HUES6 (cell line): Measurements from ENCODE around the gene OSGIN1.

Experiments used
- H3K27ac ChIP-seq: 2 replicates; pipeline ENCODE4 v1.7.0; 2013; ENCODE audit warnings: low read depth, mild to moderate bottlenecking, low read length, inconsistent platforms
- H3K27me3 ChIP-seq: 2 replicates; pipeline ENCODE4 v1.6.1; 2013; ENCODE audit warnings: low read length; ENCODE audit not compliant: control insufficient read depth, insufficient read depth
- H3K36me3 ChIP-seq: 2 replicates; pipeline ENCODE4 v1.6.1; 2013; ENCODE audit warnings: low read length; ENCODE audit not compliant: control insufficient read depth, insufficient read depth
- H3K4me1 ChIP-seq: 2 replicates; pipeline ENCODE4 v1.6.1; 2013; ENCODE audit warnings: low read length; ENCODE audit not compliant: control insufficient read depth, insufficient read depth
- H3K4me3 ChIP-seq: 2 replicates; pipeline ENCODE4 v1.5.1; 2013; ENCODE audit warnings: low read depth, low read length
- H3K9ac ChIP-seq: one replicate; pipeline ENCODE4 v1.6.1; 2013; ENCODE audit warnings: mild to moderate bottlenecking, low read length
- H3K9me3 ChIP-seq: 2 replicates; pipeline ENCODE4 v1.6.1; 2013; ENCODE audit warnings: low read depth, low read length; ENCODE audit not compliant: control insufficient read depth, insufficient read depth

The OSGIN1 gene

DNA sequence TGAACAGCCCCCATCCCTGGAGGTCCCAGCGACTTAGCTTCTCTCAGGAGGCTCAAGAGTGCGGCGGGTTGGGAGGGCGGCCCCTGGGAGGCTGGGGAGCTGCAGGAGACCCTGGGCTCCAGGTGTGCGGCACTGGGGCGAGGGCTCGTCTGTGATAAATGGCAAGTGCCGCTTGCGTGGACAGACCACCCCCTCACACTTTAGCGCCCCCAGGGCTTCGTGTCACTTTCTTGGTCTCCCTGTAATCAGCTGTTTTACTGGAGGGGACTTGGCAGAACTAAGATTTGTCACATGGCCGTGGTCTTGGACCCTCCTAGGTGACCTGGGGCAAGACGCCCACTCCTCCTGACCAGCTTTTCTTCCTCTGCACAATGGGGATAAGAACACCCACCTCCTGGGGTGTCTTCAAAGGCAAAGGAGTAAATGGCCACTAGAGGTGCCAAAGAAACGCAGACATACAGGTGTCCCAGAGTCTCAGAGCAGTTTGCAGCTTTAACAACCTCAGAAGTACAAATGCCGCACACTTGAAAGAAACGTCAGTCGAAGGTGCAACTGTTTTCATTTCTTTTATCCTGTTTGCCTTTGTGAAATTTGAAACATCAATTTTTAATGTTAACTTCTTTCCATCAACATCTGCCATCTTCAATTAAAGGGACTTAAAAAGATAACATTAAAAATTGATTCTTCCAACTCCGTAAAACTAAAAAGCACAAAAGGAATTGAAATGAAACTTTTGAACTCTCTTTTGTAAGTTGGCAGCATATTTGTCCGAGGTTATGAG is 946 bp downstream of the OSGIN1 start:
- H3K9me3 ChIP-seq = peaks cover 3% of the 10 kb centered on the region; the same call in 1 of the 2 replicates
- peak overlapping the region; percentile 59 for H3K4me3 ChIP-seq
- no peak overlapping the region for H3K27ac ChIP-seq
- H3K4me1 ChIP-seq = peaks cover 11% of the 10 kb centered on the region; the same call in 1 of the 2 replicates
- H3K27me3 ChIP-seq = peaks cover 5% of the 10 kb centered on the region; the same call in 1 of the 2 replicates
- no peak overlapping the region for H3K9ac ChIP-seq
- H3K36me3 ChIP-seq = no peaks in the 10 kb centered on the region

DNA sequence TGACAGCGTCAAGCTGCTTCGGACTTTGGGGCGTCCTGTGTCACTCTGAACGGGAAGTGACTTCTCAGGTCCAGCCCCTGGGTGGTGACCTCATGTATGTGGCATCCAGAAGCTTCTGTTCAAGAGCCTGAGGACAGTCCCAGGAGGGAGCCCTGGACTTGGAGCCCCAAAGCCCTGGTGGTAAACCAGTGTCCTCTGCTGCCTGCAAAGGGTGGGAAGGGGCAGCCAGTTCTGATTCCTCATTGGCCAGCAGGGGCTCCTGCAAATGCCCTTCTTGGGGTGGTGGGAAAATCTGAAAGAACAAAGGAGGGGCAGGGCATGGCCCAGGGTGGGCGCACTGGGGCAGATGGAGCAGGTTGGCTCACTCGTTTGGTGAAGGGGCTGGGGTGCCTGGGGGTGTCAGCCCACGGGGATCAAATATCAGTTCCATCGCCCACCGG is 1.6 kb downstream of the OSGIN1 start:
- no peak overlapping the region; the same call in 1 of the 2 replicates for H3K4me3 ChIP-seq
- H3K27me3 ChIP-seq = peaks cover 5% of the 10 kb centered on the region; the same call in 1 of the 2 replicates
- H3K36me3 ChIP-seq = no peaks in the 10 kb centered on the region; the same call in 1 of the 2 replicates
- H3K9ac ChIP-seq = no peak overlapping the region
- peaks cover 3% of the 10 kb centered on the region; the same call in 1 of the 2 replicates for H3K9me3 ChIP-seq
- H3K27ac ChIP-seq = no peak overlapping the region
- H3K4me1 ChIP-seq = peaks cover 11% of the 10 kb centered on the region; the same call in 1 of the 2 replicates

DNA sequence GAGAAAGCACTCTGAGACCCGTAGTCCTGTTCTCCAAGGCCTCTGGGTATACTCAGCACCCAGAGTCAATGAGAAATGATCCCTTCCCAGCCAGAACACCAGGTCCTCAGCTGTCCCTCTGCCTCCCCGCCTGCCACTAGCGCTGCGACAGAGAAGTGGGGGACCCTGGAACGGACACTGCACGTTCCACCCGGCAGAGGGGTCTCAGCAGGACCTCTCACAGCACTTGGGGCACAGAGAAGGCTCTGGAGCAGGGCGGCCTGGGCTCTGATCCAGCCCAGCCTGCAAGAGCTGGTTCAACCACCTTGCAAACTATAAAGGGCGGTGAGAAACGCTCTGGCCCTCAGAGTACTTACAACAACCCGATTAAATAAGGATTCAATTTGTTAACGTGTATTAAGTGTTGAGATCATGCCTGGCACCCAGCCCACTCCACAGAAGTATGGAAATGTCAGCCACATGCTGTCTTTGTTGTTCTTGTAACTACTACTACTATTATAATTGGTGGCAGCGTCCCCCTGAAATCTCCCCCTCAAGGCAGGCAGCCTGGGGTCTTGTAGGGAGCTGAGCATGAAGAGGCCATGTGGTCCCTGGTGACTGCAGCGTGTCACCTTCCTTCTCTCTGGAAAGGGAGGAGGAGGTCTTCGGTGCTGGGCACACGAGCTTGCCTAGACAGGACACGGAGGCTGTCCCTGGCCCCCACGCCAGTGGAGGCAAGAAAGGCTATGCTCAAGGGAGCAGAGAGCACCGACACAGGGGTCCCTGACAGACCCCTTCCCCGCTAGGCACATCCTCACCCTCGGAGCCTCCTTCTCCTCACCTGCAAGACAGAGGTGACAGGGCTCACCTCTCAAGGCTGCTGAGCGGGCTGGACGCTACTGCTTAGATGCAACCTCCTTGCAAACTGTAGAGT is 2.4 kb downstream of the OSGIN1 start:
- H3K9me3 ChIP-seq = peaks cover under 1% of the 10 kb centered on the region; the same call in 1 of the 2 replicates
- H3K4me1 ChIP-seq = peaks cover 11% of the 10 kb centered on the region; the same call in 1 of the 2 replicates
- no peak overlapping the region for H3K4me3 ChIP-seq
- H3K27me3 ChIP-seq = peaks cover 5% of the 10 kb centered on the region; the same call in 1 of the 2 replicates
- no peaks in the 10 kb centered on the region; the same call in 1 of the 2 replicates for H3K36me3 ChIP-seq
- no peak overlapping the region for H3K27ac ChIP-seq
- H3K9ac ChIP-seq = no peak overlapping the region

DNA sequence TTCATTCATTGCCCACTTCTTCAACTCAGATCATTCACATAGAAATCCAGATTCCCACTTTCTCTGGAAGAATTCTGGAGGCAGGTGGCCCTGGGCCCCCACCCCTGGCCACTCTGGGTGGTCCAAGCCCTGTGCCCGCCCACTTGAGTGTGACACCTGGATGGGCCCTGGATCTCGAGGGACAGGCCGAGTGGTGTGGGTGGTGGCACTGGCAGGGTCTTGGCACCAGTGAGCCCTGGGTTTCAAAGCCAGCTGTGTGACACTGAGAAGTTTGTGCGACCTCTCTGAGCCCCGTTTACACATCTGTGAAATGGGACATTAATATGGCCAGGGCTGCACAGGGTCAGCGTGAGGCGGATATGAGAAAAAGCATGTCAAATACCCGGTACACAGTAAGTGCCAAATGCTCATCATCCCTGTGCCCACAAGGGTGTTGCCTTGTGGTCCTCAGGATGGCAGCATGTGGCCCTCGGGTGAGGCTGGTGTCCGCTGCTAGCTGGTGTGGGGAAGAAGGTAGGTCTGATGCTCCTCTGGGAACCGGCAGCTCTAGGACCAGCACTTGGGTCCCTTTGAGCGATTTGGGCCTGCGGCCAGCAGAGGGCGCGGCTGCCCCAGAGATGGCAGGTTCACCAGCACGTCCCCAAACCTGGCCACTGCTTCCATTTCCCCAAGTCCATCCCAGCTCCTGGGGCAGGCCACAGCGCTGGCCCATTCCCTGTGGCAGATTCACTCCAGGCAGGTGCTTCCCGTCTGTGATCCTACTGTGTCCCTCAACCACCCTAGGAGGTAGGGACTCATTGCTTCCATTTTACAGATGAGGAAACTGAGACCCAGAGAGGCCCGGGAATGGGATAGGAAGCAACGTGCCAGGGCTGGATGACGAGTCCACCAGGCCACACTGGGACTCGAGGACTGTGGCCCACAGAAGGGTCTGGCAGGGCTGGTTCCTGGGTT is 3.6 kb downstream of the OSGIN1 start:
- Histone ChIP-seq H3K9me3 (no peaks in the 10 kb centered on the region), H3K27ac (no peak overlapping the region), H3K36me3 (no peaks in the 10 kb centered on the region; the same call in 1 of the 2 replicates), H3K27me3 (peaks cover 5% of the 10 kb centered on the region; the same call in 1 of the 2 replicates), H3K9ac (no peak overlapping the region), H3K4me3 (no peak overlapping the region), H3K4me1 (peaks cover 11% of the 10 kb centered on the region)

DNA sequence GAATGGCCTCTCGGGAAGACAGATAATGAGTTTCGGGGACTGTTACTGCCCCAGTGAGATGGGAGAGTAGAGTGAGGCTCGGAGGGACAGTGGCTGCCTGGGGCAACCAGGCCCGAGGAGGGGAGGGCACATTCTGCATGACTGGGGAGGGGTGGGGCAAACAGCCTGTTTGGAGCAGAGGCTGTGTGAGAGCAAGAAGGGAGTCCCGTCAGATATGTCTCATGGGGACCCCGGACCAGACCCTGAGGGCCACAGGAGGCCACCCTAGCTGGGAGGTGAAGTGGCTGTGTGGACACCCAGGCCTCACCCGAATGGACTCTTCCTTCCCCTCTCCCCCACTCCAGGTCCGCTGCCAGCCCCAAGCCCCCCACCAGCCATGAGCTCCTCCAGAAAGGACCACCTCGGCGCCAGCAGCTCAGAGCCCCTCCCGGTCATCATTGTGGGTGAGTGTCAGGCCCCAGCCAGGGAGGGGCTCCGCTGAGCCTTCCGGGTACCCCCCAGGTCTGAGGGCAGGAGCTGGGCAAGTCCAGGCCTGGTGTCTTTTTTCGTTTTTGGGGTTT is 4.3 kb downstream of the OSGIN1 start:
- no peaks in the 10 kb centered on the region for H3K9me3 ChIP-seq
- no peak overlapping the region for H3K4me3 ChIP-seq
- H3K4me1 ChIP-seq = peaks cover 11% of the 10 kb centered on the region
- H3K27ac ChIP-seq = no peak overlapping the region
- peaks cover 5% of the 10 kb centered on the region; the same call in 1 of the 2 replicates for H3K27me3 ChIP-seq
- no peaks in the 10 kb centered on the region; the same call in 1 of the 2 replicates for H3K36me3 ChIP-seq
- H3K9ac ChIP-seq = no peak overlapping the region

DNA sequence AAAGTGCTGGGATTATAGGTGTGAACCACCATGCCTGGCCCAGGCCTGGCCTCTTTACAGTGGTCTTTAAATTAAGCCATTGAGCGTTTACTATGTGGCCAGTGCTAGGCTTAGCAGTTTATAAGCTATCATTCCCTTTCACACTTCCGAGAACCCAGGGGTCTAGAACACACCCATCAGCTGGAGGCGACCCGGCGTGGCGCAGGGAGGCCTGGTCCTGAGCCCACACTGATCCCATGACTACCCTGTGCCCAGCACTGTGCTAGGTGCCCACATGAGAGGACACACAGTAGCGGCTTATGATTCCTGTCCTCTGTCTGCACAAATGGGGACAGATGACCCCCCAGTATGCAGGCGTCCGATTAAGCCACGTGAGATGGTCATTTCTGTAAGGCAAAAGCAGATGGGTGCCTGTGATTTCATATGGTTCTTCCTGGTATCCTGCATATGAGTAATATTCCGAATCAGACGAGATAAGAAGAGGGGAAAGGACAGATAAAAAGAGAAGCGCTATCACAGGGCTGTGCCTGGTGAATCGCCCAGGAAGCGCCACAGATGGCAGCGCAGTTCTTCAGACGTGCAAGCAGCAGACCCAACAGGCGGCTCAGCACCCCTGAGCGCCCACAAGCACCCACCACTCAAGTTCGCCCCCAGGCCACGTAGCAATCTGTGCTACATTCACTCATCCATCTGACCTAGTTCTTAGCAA is 5.3 kb downstream of the OSGIN1 start:
- Histone ChIP-seq H3K36me3 (no peaks in the 10 kb centered on the region; the same call in 1 of the 2 replicates), H3K27me3 (peaks cover 5% of the 10 kb centered on the region; the same call in 1 of the 2 replicates), H3K27ac (no peak overlapping the region), H3K9me3 (no peaks in the 10 kb centered on the region), H3K4me1 (peaks cover 11% of the 10 kb centered on the region), H3K4me3 (no peak overlapping the region), H3K9ac (no peak overlapping the region)

DNA sequence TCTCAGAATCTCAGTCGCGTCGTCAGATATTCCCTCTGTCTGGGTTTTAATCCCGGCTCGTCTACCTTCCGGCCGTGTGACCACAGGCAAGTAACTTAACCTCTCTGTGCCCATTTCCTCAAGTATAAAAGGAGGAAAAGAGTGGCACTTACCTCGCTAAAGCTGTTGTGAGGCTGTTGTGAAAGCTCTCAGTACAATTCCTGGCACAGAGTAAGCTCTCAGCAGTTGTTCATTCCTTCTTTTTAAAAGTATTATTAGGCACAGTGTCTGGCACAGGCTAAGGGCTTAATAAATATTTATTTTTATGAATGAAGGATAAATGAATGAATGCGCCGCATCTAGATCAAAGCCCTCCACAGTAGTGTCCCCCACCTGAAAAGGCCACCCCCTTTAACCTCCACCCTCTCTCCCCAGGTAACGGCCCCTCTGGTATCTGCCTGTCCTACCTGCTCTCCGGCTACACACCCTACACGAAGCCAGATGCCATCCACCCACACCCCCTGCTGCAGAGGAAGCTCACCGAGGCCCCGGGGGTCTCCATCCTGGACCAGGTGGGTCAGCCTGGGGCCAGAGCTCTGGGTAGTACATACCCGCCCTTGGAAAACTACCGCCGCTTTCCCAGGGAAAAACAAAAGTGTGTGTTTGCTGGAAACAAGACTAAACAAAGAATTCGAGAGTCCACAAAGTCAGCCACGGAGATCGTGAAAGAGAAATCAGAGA is 6.0 kb downstream of the OSGIN1 start:
- H3K9me3 ChIP-seq = no peaks in the 10 kb centered on the region
- H3K9ac ChIP-seq = no peak overlapping the region
- no peaks in the 10 kb centered on the region; the same call in 1 of the 2 replicates for H3K36me3 ChIP-seq
- peaks cover 9% of the 10 kb centered on the region for H3K4me1 ChIP-seq
- no peak overlapping the region for H3K27ac ChIP-seq
- peaks cover 5% of the 10 kb centered on the region; the same call in 1 of the 2 replicates for H3K27me3 ChIP-seq
- H3K4me3 ChIP-seq = no peak overlapping the region

DNA sequence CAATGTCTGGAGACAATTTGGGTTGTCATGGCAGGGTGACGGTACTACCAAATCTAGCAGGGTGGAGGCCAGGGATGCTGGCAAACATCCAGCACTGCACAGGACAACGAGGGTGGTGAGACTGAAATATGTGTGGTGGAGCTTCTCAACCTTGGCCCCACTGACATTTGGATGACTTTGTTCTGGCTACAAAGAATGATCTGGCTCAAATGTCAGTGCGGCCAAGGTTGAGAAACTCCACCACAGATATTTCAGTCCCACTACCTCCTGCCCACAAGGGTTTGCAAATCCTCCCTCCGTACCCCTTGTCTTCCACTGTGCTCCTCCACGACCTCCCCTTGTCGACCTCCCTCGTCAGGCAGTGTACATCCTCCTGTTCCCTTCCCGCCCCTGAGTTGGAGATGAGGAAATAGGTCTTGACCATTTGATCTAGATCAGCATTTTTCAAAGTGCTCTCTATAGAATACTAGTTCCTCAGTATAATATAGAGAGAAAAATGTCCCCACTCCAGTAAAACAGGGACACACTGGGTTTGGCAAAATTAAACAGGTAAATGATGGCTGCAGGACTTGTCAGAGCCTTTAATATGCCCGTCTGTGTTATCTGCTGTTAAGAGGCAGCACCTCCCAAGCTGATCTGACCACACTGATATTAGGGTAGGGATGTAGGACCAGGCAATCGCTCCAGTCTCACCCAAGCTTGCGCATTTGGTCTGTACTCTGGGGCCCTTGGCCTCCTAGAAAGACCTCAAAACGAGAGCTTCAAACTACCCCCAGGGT is 6.8 kb downstream of the OSGIN1 start:
- Histone ChIP-seq H3K9ac (no peak overlapping the region), H3K27ac (no peak overlapping the region), H3K27me3 (peaks cover under 1% of the 10 kb centered on the region; the same call in 1 of the 2 replicates), H3K9me3 (no peaks in the 10 kb centered on the region), H3K4me3 (no peak overlapping the region), H3K4me1 (peaks cover under 1% of the 10 kb centered on the region; the same call in 1 of the 2 replicates), H3K36me3 (no peaks in the 10 kb centered on the region; the same call in 1 of the 2 replicates)
